NB4 (cell line): Measurements from ENCODE around the gene KCNK3.

Source experiments
- DNase-seq: peaks from one replicate; pipeline ENCODE4 v3.0.0; 2010; ENCODE audit warnings: low read depth
- H3K4me3 ChIP-seq: one replicate; pipeline ENCODE4 v1.5.1; 2011; ENCODE audit warnings: mild to moderate bottlenecking, low read depth, low read length, moderate library complexity
- MAX ChIP-seq: IDR thresholded peaks from 2 replicates; pipeline ENCODE4 v1.6.1; 2011; ENCODE audit warnings: low read depth, low read length
- MYC ChIP-seq: IDR thresholded peaks from 2 replicates; pipeline ENCODE4 v1.6.1; 2011; ENCODE audit warnings: low read depth, low read length
- POLR2A ChIP-seq: IDR thresholded peaks from 2 replicates; pipeline ENCODE4 v1.6.1; 2011; ENCODE audit warnings: mild to moderate bottlenecking; ENCODE audit not compliant: insufficient read length; ENCODE audit errors: extremely low read depth
- TF ChIP-seq, protein P1 (sequence below): IDR thresholded peaks from one replicate; pipeline ENCODE4 v1.5.1; 2012; ENCODE audit warnings: low read depth, low read length

KCNK3 gene

DNA sequence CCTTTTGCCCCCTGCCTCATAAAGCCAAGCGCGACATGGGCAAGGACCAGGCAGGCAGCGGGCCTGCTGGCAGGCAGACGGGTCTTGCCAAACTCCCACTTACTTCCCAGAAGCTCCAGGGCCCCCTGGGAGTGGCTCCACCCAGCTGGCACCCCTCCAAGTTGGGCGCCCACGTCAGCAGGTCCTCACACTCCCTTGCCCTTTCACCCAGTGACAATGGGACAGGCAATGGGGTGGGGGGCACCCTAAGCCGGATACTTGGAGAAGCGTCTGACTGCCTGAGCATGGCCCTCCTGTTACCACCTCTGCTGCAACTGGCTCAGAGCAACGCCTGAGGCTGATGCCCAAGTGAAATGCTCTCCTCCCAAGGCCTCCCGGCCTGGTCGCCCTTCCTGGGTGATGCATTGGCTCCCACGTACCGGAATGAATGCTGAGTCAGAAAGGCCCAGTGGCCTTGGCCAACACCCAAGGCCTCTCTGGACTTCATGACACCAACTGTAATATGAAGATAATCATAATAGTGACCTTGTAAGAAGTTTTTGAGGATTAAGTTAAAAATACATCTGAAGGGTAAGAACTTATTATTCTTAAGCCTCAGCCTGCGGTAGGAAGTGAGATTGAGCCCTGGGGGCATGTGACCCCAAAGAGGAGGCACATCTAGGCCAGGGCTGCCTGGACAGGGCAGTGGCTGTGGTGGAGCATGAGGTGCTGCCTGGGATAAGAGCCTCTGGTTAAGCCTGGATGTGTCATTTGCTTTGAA is 31.6 kb downstream of the KCNK3 start:
- no peak for DNase-seq
- TF ChIP-seq POLR2A (no peak), MAX (no peak), MYC (no peak)
- TF ChIP-seq, protein P1, sequence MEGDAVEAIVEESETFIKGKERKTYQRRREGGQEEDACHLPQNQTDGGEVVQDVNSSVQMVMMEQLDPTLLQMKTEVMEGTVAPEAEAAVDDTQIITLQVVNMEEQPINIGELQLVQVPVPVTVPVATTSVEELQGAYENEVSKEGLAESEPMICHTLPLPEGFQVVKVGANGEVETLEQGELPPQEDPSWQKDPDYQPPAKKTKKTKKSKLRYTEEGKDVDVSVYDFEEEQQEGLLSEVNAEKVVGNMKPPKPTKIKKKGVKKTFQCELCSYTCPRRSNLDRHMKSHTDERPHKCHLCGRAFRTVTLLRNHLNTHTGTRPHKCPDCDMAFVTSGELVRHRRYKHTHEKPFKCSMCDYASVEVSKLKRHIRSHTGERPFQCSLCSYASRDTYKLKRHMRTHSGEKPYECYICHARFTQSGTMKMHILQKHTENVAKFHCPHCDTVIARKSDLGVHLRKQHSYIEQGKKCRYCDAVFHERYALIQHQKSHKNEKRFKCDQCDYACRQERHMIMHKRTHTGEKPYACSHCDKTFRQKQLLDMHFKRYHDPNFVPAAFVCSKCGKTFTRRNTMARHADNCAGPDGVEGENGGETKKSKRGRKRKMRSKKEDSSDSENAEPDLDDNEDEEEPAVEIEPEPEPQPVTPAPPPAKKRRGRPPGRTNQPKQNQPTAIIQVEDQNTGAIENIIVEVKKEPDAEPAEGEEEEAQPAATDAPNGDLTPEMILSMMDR: no peak
- H3K4me3 ChIP-seq: no peak overlapping the region

- no peak for DNase-seq
- no peak overlapping the region for H3K4me3 ChIP-seq
- TF ChIP-seq MYC: no peak
- TF ChIP-seq POLR2A: no peak
- no peak for TF ChIP-seq MAX
- TF ChIP-seq, protein P1: no peak
Measured at GRCh38 chr2:26724784-26725520, 32.4 kb downstream of the KCNK3 start.

DNA sequence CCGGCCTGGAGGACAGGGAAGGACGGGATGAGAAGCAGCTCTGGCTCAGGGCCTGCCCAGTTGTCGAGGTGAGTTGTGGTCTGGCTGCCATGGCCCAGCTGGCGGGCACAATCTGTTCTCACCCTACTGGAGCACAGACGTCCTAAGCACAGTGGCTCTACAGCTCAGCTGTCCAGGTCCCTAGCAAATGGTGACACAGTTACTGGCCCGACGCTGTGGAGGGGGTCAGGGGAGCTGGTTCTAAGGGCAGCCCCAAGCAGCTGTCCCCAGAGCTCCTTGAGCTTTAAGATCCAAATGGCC is 32.9 kb downstream of the KCNK3 start:
- no peak for DNase-seq
- no peak overlapping the region for H3K4me3 ChIP-seq
- TF ChIP-seq, protein P1: no peak
- no peak for TF ChIP-seq MAX

DNA sequence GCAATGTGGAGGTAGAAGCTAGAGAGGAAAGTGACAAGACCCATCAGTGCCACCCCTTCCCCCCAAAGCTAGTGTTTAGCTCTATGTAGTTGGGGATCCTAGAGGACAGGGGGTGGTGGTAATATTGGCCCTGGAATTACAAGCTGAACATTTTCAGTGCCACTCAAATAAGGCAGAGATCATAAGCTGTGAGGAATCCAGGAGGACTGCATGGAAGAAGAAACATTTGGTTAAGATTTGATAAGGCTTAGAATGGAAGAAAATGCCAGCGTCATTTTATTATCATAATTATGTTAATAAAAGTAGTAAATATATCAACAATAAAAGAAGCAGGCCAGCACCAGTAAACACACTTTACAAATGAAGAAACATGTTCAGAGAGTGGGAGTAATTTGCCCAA is 33.7 kb downstream of the KCNK3 start:
- TF ChIP-seq POLR2A: no peak
- TF ChIP-seq, protein P1: no peak
- TF ChIP-seq MAX: no peak
- TF ChIP-seq MYC: no peak
- no peak overlapping the region for H3K4me3 ChIP-seq
- DNase-seq: no peak

DNA sequence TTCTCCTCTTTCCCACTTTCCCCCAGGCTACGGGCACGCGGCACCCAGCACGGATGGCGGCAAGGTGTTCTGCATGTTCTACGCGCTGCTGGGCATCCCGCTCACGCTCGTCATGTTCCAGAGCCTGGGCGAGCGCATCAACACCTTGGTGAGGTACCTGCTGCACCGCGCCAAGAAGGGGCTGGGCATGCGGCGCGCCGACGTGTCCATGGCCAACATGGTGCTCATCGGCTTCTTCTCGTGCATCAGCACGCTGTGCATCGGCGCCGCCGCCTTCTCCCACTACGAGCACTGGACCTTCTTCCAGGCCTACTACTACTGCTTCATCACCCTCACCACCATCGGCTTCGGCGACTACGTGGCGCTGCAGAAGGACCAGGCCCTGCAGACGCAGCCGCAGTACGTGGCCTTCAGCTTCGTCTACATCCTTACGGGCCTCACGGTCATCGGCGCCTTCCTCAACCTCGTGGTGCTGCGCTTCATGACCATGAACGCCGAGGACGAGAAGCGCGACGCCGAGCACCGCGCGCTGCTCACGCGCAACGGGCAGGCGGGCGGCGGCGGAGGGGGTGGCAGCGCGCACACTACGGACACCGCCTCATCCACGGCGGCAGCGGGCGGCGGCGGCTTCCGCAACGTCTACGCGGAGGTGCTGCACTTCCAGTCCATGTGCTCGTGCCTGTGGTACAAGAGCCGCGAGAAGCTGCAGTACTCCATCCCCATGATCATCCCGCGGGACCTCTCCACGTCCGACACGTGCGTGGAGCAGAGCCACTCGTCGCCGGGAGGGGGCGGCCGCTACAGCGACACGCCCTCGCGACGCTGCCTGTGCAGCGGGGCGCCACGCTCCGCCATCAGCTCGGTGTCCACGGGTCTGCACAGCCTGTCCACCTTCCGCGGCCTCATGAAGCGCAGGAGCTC is 35.4 kb downstream of the KCNK3 start:
- TF ChIP-seq MAX (no peak), MYC (no peak), POLR2A (no peak)
- TF ChIP-seq, protein P1: no peak

More for the DNA sequence above, 35.4 kb downstream of the KCNK3 start:
- H3K4me3 ChIP-seq: no peak overlapping the region
- DNase-seq: no peak
